Gastrocnemius medialis (tissue), 4 donors: Measurements from ENCODE around the gene ZNF710.

ENCODE experiments used
- CTCF ChIP-seq, 5 experiments: fragments of 450-650 bp in 3 of 5; fragments of 200-600 bp in 2 of 5; sonication (generic) in 2 of 5; IDR thresholded peaks in 4 of 5; conservative IDR thresholded peaks in 1 of 5; 1 replicate in 4 of 5; 2 replicates in 1 of 5; pipeline ENCODE4 v1.5.1; 2016 to 2019; ENCODE audit warnings: antibody characterized with exemption in 5 of 5, mild to moderate bottlenecking in 3 of 5, moderate library complexity in 3 of 5
- POLR2A ChIP-seq, 2 donors: fragments of 450-650 bp; IDR thresholded peaks; one replicate each; pipeline ENCODE4 v1.6.1; 2017; ENCODE audit warnings: antibody characterized with exemption in 2 of 2, mild to moderate bottlenecking in 2 of 2, moderate library complexity in 2 of 2

- TF ChIP-seq CTCF (IDR thresholded peaks at IDR 0.05 in 4 of 5, conservative IDR thresholded peaks at IDR 0.05 in 1 of 5), result no peak
- TF ChIP-seq POLR2A (IDR thresholded peaks at IDR 0.05), result no peak
These were observed 113.4 kb downstream of the ZNF710 start for GRCh38 chr15:90114451-90114901.
